K562 (cell line): ENCODE measurements around the gene SYNGR4. TPM values are rescaled to one million over a fixed set of nuclear protein-coding genes. Genes with fewer than 3 reads are reported as not detected.

Experiments used
- AFF1 ChIP-seq, 2 experiments: fragments of 450-650 bp; IDR thresholded peaks; 2 replicates each; pipeline ENCODE4 v1.6.1; 2018; ENCODE audit warnings: mild to moderate bottlenecking in 2 of 2, low read depth in 1 of 2; ENCODE audit not compliant: partially characterized antibody in 2 of 2
- CREM ChIP-seq: IDR thresholded peaks from 2 replicates; pipeline ENCODE4 v1.6.1; 2014; ENCODE audit warnings: antibody characterized with exemption, low read depth
- FOXJ2 ChIP-seq: fragments of 200-800 bp; sonication (Bioruptor generic); IDR thresholded peaks from 2 replicates; pipeline ENCODE4 v1.6.1; 2016; ENCODE audit warnings: missing genetic modification characterization, missing compliant biosample characterization
- FOXK2 ChIP-seq, 2 experiments: fragments of 450-650 bp; IDR thresholded peaks in 1 of 2; conservative IDR thresholded peaks in 1 of 2; 2 replicates each; pipeline ENCODE4 v1.6.1; 2016; ENCODE audit warnings: low read depth in 2 of 2, mild to moderate bottlenecking in 1 of 2
- GABPB2 ChIP-seq: fragments of 250-450 bp; sonication (Bioruptor Pico); conservative IDR thresholded peaks from 2 replicates; pipeline ENCODE4 v1.5.1; 2021; ENCODE audit warnings: mild to moderate bottlenecking
- HCFC1 ChIP-seq: IDR thresholded peaks from 2 replicates; pipeline ENCODE4 v1.6.1; 2012; ENCODE audit warnings: low read depth, low read length, improper control_type of control experiment
- HDAC8 ChIP-seq: fragments of 450-650 bp; IDR thresholded peaks from 2 replicates; pipeline ENCODE4 v1.6.1; 2016; ENCODE audit warnings: mild to moderate bottlenecking, missing genetic modification characterization, moderate library complexity, missing compliant biosample characterization
- HOXB6 ChIP-seq: fragments of 250-450 bp; sonication (Bioruptor Pico); IDR thresholded peaks from 2 replicates; pipeline ENCODE4 v1.5.1; 2022; ENCODE audit warnings: mild to moderate bottlenecking, borderline replicate concordance
- IRF1 ChIP-seq: sonication (generic); formaldehyde crosslinking; IDR thresholded peaks from 2 replicates; pipeline ENCODE4 v1.8.0; 2022; ENCODE audit warnings: missing genetic modification reagents, mild to moderate bottlenecking, borderline replicate concordance
- LCOR ChIP-seq: sonication (generic); formaldehyde crosslinking; IDR thresholded peaks from 2 replicates; pipeline ENCODE4 v1.8.0; 2022; ENCODE audit warnings: mild to moderate bottlenecking, missing genetic modification reagents
- MCM5 ChIP-seq: fragments of 450-650 bp; IDR thresholded peaks from 2 replicates; pipeline ENCODE4 v1.6.1; 2016; ENCODE audit warnings: low read depth
- PKNOX1 ChIP-seq: fragments of 450-650 bp; IDR thresholded peaks from 2 replicates; pipeline ENCODE4 v1.6.1; 2016
- SLC30A9 ChIP-seq: fragments of 250-450 bp; sonication (Bioruptor Pico); IDR thresholded peaks from 2 replicates; pipeline ENCODE4 v1.8.0; 2022; ENCODE audit warnings: mild to moderate bottlenecking, moderate library complexity
- SMAD1 ChIP-seq: fragments of 150-350 bp; IDR thresholded peaks from 2 replicates; pipeline ENCODE4 v1.6.1; 2014; ENCODE audit warnings: low read length, low read depth; ENCODE audit not compliant: partially characterized antibody
- STAG1 ChIP-seq: sonication (generic); formaldehyde crosslinking; IDR thresholded peaks from 2 replicates; pipeline ENCODE4 v1.5.0; 2020; ENCODE audit warnings: missing genetic modification reagents, borderline replicate concordance
- TCF7 ChIP-seq: sonication (generic); IDR thresholded peaks from 2 replicates; pipeline ENCODE4 v1.6.1; 2016; ENCODE audit warnings: antibody characterized with exemption, borderline replicate concordance
- TFAM ChIP-seq: fragments of 250-450 bp; sonication (Bioruptor Pico); conservative IDR thresholded peaks from 2 replicates; pipeline ENCODE4 v1.5.0; 2021; ENCODE audit warnings: mild to moderate bottlenecking, moderate library complexity
- XRCC3 ChIP-seq: fragments of 450-650 bp; IDR thresholded peaks from 2 replicates; pipeline ENCODE4 v1.6.1; 2017; ENCODE audit warnings: mild to moderate bottlenecking, moderate library complexity
- ZBTB26 ChIP-seq: fragments of 450-650 bp; formaldehyde crosslinking; IDR thresholded peaks from 2 replicates; pipeline ENCODE4 v1.4.0; 2022; ENCODE audit warnings: missing genetic modification characterization
- ZNF121 ChIP-seq: sonication (generic); formaldehyde crosslinking; conservative IDR thresholded peaks from 2 replicates; pipeline ENCODE4 v1.8.0; 2022; ENCODE audit warnings: missing genetic modification reagents
- polyA plus RNA-seq, 8 experiments: library from polyadenylated mRNA; depleted of rRNA in 4 of 8; stranded (reverse) in 5 of 8; unstranded in 3 of 8; fragments of >200 nt; fragmentation: Nextera tagmentation in 2 of 8; fragmentation: Illumina TruSeq in 1 of 8; extraction: Ambion mirVana in 2 of 8; extraction: Trizol in 1 of 8; gene quantifications; 2 replicates each; pipeline versions ENCODE4 v1.2.1 to v1.2.3, GENCODE V29; 2011 to 2014; ENCODE audit warnings: inconsistent platforms in 1 of 8, missing spikeins in 1 of 8
- total RNA-seq, 7 experiments: library from RNA; depleted of rRNA in 6 of 7; stranded (reverse); fragments of >200 nt in 6 of 7; fragmentation: Illumina TruSeq in 2 of 7; extraction: Trizol in 2 of 7; gene quantifications; 2 replicates each; pipeline versions ENCODE4 v1.2.1 to v1.2.3, GENCODE V29; 2011 to 2021; ENCODE audit warnings: low replicate concordance in 1 of 7

SYNGR4 gene
- total and polyA plus RNA-seq, 9 of the 15 experiments (the other 6 are each of a cell fraction or from before 2014, with no cell fraction given), result 0.07 to 0.14 TPM; not detected in 7

- TF ChIP-seq FOXK2 (conservative IDR thresholded peaks at IDR 0.05 in 1 of 2, IDR thresholded peaks at IDR 0.05 in 1 of 2; ENCODE audit: low read depth in 2 of 2), result peak in 1 of 2 experiments; percentile 53; a peak in 2 of 4 replicates
- no peak for TF ChIP-seq HOXB6 (CRISPR knock-in tag)
- TF ChIP-seq STAG1 (CRISPR knock-in tag), result no peak
- peak; percentile 91; the same call in 1 of the 2 replicates for TF ChIP-seq ZBTB26 (CRISPR knock-in tag)
- TF ChIP-seq XRCC3, result no peak
- TF ChIP-seq SMAD1, result peak; percentile 8
- TF ChIP-seq IRF1, result no peak
- no peak for TF ChIP-seq GABPB2
- no peak for TF ChIP-seq ZNF121 (CRISPR knock-in tag)
- no peak for TF ChIP-seq FOXJ2 (tag)
- TF ChIP-seq AFF1 (IDR thresholded peaks at IDR 0.05; ENCODE audit: low read depth in 1 of 2, partially characterized antibody in 2 of 2), result peak in 1 of 2 experiments; percentile 64
- TF ChIP-seq MCM5, result no peak
- peak; percentile 63 for TF ChIP-seq PKNOX1
- no peak for TF ChIP-seq TCF7
- no peak for TF ChIP-seq TFAM (CRISPR knock-in tag)
- 0 out of 2 replicates have a peak, but pooled peaks have one; percentile 5 for TF ChIP-seq LCOR
- no peak for TF ChIP-seq SLC30A9 (CRISPR knock-in tag)
- TF ChIP-seq CREM, result no peak; the same call in 1 of the 2 replicates
- 0 out of 2 replicates have a peak, but pooled peaks have one; percentile 26 for TF ChIP-seq HCFC1
- TF ChIP-seq HDAC8 (tag), result no peak
Observed at GRCh38 chr19:48325265-48325910, 38.8 kb upstream of the SYNGR4 start, which contains the start of gene EMP3 (continued).
